Lung (tissue), 12 donors: ENCODE results near the gene MSANTD4. TPM values are rescaled to one million over a fixed set of nuclear protein-coding genes. Genes with fewer than 3 reads are reported as not detected.
"Not testable (repeated sequence)": the region's sequence is repeated elsewhere in the genome, so short reads cannot be mapped to it uniquely, and the experiment has no call there.

ENCODE experiments used
- ATAC-seq: fragments of 200-7000 bp; cut with Tn5 transposase; one replicate; pipeline ENCODE4 v1.9.1; 2020; ENCODE audit warnings: moderate number of reproducible peaks; ENCODE audit not compliant: insufficient read depth, low FRiP score
- DNase-seq, 3 donors: peaks; one replicate each; pipeline ENCODE4 v3.0.0-alpha.2; 2013 to 2017
- H3K27ac ChIP-seq, 2 donors: one replicate each; pipeline ENCODE4 v1.5.1; 2013; ENCODE audit warnings: mild to moderate bottlenecking in 2 of 2, moderate library complexity in 2 of 2, control low read depth in 1 of 2, inconsistent platforms in 1 of 2, low read depth in 1 of 2, low read length in 1 of 2
- H3K27me3 ChIP-seq, 3 donors: one replicate each; pipeline ENCODE4 v1.5.1; 2013; ENCODE audit warnings: low read length in 2 of 3; ENCODE audit not compliant: control insufficient read depth in 3 of 3, insufficient read depth in 3 of 3
- H3K36me3 ChIP-seq, 4 donors: one replicate each; pipeline ENCODE4 v1.5.1; 2013; ENCODE audit warnings: low read length in 4 of 4, mild to moderate bottlenecking in 1 of 4, moderate library complexity in 1 of 4; ENCODE audit not compliant: control insufficient read depth in 4 of 4, insufficient read depth in 4 of 4
- H3K4me1 ChIP-seq, 5 donors: one replicate each; pipeline ENCODE4 v1.5.1; 2013; ENCODE audit warnings: low read length in 5 of 5, mild to moderate bottlenecking in 2 of 5, moderate library complexity in 1 of 5; ENCODE audit not compliant: control insufficient read depth in 5 of 5, insufficient read depth in 5 of 5
- H3K4me3 ChIP-seq: one replicate; pipeline ENCODE4 v1.5.1; 2013; ENCODE audit warnings: mild to moderate bottlenecking, control low read depth, moderate library complexity
- H3K9ac ChIP-seq, 2 donors: one replicate each; pipeline ENCODE4 v1.5.1; 2013; ENCODE audit warnings: low read length in 2 of 2, control low read depth in 1 of 2; ENCODE audit not compliant: insufficient read depth in 1 of 2
- H3K9me3 ChIP-seq, 4 donors: one replicate each; pipeline ENCODE4 v1.5.1; 2013; ENCODE audit warnings: low read length in 3 of 4, mild to moderate bottlenecking in 1 of 4, moderate library complexity in 1 of 4; ENCODE audit not compliant: control insufficient read depth in 4 of 4, insufficient read depth in 3 of 4
- CTCF ChIP-seq: IDR thresholded peaks from 2 replicates; pipeline ENCODE4 v1.5.1; 2012; ENCODE audit warnings: mild to moderate bottlenecking; ENCODE audit errors: control extremely low read depth, extremely low read depth
- WGBS, 2 donors: extraction: QIAGEN DNeasy Blood & Tissue Kit; methylation state at CpG; one replicate each; pipeline ENCODE4 v1.1.7; 2013; 5-methylcytosine and 5-hydroxymethylcytosine counted together
- polyA plus RNA-seq, 2 donors: library from polyadenylated mRNA; stranded (reverse); fragments of 200-250 nt; gene quantifications; one replicate each; pipeline ENCODE4 v1.2.1, GENCODE V29; 2013
- total RNA-seq, 2 donors: library from RNA; depleted of rRNA in 1 of 2; stranded (reverse); fragments of >200 nt in 1 of 2; gene quantifications; one replicate each; pipeline ENCODE4 v1.2.1, GENCODE V29; 2014 to 2021
- donor health status: control.
- donor health status: control.
- donor health status: Bipolar disorder and iron deficiency.
- donor health status: healthy.
- donor health status: DM: yes; HTN: yes; CAD: no.

Gene MSANTD4
- total and polyA plus RNA-seq, 4 donors, result 4.9 to 27.6 (median 12.4) TPM

- no peak overlapping the region for H3K9ac ChIP-seq
- H3K4me1 ChIP-seq, result no peaks in the 10 kb centered on the region
- no peak for TF ChIP-seq CTCF
- H3K36me3 ChIP-seq, result peaks cover 0 to 1% (median 0%) of the 10 kb centered on the region in 4 donors
- H3K27ac ChIP-seq, result no peak overlapping the region
- H3K4me3 ChIP-seq, result no peak overlapping the region
- 91 to 97% methylated on average over 1 of the region's 1 CpG for WGBS, 2 donors
- DNase-seq (no peak), ATAC-seq (no peak)
- H3K27me3 ChIP-seq, result no peaks in the 10 kb centered on the region
- H3K9me3 ChIP-seq, result no peaks in the 10 kb centered on the region
These were observed 40.2 kb upstream of the MSANTD4 start for GRCh38 chr11:106061954-106062949.

DNA sequence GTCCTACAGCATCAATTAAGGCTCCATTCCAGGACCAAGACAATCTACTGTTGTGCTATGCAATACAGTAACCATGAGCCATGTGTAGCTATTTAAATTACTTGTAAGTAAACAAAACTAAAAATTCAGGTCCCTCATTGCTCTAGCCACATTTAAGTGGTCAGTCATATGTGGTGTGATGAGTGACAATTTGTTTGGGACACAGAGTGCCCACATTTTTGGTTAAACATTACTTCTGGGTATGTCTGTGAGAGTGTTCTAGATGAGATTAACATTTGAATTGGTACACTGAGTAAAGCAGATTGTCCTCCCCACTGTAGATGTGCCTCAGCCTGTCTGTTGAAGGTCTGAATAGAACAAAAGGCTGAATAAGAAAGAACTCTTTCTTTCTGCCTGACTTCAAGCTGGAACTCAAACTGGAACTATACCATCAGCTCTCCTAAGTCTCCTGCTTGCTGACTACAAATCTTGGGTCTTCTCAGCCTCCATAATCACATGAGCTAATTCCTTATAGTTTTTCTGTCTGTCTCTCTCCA is 39.3 kb upstream of the MSANTD4 start:
- TF ChIP-seq CTCF, result no peak
- no peaks in the 10 kb centered on the region for H3K36me3 ChIP-seq
- no peak overlapping the region for H3K4me3 ChIP-seq
- H3K9ac ChIP-seq, result no peak overlapping the region
- H3K27ac ChIP-seq, result no peak overlapping the region
- DNase-seq (no peak), ATAC-seq (no peak)
- no peaks in the 10 kb centered on the region for H3K4me1 ChIP-seq
- H3K27me3 ChIP-seq, result no peaks in the 10 kb centered on the region
- no peaks in the 10 kb centered on the region for H3K9me3 ChIP-seq

- H3K9ac ChIP-seq, result no peak overlapping the region
- 97 to 98% methylated on average over 1 of the region's 1 CpG for WGBS, 2 donors
- ATAC-seq (no peak), DNase-seq (no peak)
- no peak overlapping the region for H3K27ac ChIP-seq
- no peak for TF ChIP-seq CTCF
- H3K4me1 ChIP-seq, result no peaks in the 10 kb centered on the region
- H3K27me3 ChIP-seq, result no peaks in the 10 kb centered on the region
- no peak overlapping the region for H3K4me3 ChIP-seq
- no peaks in the 10 kb centered on the region for H3K9me3 ChIP-seq
- H3K36me3 ChIP-seq, result peaks cover 0 to 3% (median 0%) of the 10 kb centered on the region in 4 donors
These were observed 37.6 kb upstream of the MSANTD4 start for GRCh38 chr11:106059617-106060016.

DNA sequence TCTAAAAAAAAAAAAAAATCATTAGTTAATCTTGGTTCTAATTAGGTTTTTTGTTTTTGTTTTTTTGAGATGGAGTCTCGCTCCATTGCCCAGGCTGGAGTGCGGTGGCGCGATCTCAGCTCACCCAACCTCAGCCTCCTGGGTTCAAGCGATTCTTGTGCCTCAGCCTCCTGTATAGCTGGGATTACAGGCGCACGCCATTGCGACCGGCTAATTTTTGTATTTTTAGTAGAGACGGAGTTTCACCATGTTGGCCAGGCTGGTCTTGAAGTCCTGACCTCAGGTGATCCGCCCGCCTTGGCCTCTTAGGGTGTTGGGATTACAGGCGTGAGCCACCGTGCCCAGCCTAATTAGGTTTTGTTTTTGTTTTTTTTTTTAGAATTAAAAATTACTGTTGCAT is 36.3 kb upstream of the MSANTD4 start:
- not testable (repeated sequence) for H3K4me1 ChIP-seq, H3K4me3 ChIP-seq, H3K36me3 ChIP-seq, H3K27me3 ChIP-seq, ATAC-seq, H3K9ac ChIP-seq, DNase-seq, H3K27ac ChIP-seq, H3K9me3 ChIP-seq
- WGBS, 2 donors, result 98 to 99% methylated on average over 14 of the region's 14 CpGs
